ENCODE measurements around the gene SENP8. TPM values are rescaled to one million over a fixed set of nuclear protein-coding genes. Genes with fewer than 3 reads are reported as not detected.

SENP8 gene
- total RNA-seq, 4 donors from 2014 or later = 1.2 to 2.2 (median 1.9) TPM

DNA sequence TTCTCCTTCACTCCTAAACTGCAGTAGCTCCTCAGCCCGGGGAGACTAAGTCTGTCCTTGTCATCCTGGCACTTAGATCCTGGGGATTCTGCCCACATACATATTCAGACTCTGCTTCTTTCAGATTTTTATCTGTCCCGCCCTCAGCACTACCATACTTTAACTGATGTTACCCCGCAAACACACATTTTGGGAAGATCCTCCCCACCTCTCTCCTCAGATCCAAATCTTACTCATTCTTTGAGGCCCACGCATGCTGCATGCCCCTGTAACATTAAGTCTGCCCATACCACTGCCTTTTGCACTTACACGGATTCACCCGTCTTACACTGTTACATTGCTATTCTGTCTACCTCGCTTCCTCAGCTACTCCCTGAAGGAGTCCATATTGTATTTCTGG, 36.1 kb downstream of the SENP8 start:
- no peak for TF ChIP-seq EP300 (IDR thresholded peaks at IDR 0.05)
- no peak for TF ChIP-seq POLR2A (IDR thresholded peaks at IDR 0.05)
- TF ChIP-seq, protein P1, sequence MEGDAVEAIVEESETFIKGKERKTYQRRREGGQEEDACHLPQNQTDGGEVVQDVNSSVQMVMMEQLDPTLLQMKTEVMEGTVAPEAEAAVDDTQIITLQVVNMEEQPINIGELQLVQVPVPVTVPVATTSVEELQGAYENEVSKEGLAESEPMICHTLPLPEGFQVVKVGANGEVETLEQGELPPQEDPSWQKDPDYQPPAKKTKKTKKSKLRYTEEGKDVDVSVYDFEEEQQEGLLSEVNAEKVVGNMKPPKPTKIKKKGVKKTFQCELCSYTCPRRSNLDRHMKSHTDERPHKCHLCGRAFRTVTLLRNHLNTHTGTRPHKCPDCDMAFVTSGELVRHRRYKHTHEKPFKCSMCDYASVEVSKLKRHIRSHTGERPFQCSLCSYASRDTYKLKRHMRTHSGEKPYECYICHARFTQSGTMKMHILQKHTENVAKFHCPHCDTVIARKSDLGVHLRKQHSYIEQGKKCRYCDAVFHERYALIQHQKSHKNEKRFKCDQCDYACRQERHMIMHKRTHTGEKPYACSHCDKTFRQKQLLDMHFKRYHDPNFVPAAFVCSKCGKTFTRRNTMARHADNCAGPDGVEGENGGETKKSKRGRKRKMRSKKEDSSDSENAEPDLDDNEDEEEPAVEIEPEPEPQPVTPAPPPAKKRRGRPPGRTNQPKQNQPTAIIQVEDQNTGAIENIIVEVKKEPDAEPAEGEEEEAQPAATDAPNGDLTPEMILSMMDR (IDR thresholded peaks at IDR 0.05) = no peak
- Histone ChIP-seq H3K4me3 (no peak overlapping the region), H3K9me3 (no peaks in the 10 kb centered on the region), H3K4me1 (peaks cover 0 to 19% (median 0%) of the 10 kb centered on the region in 4 donors), H3K27me3 (no peaks in the 10 kb centered on the region), H3K27ac (peak overlapping the region in 1 of 4 donors; percentile 84), H3K36me3 (no peaks in the 10 kb centered on the region)
- WGBS, 2 donors = 95% methylated on average over 7 of the region's 7 CpGs
- no peak for DNase-seq (ENCODE audit: low spot score in 2 of 2)

DNA sequence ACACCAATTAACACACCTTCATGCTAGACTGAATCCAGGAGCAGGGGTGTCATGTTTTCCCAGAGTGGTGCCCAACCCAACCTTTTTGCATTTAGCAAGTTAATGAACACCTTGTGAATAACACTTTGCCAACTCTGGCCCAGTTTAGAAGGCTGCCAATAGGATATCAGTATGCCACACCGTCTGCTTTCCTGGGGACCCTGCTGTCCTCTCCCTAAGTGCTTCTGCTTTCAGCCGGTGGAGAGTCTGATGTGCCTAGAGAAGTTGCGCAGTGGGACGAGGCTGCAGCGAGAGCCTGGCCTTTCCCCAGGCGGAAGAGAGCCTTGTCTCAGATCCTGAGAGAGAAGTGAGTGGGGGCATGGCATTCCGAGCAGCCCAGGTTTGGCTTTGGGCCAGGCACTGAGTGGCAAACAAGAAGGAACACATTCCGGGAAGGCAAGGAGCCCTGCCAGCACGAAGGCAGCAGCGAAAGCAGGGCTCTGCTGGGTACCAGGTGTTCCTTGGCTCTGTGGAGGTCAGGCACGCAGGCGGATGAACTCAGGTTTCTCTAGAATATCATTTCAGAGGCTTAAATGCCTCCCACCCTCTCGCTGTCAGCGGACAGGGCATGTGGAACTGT, 36.9 kb downstream of the SENP8 start:
- H3K27ac ChIP-seq = peak overlapping the region; percentile 58 to 84 (median 69)
- WGBS, 2 donors = 22 to 39% methylated on average over 14 of the region's 14 CpGs
- H3K9me3 ChIP-seq = no peaks in the 10 kb centered on the region
- peak overlapping the region; percentile 18 to 56 (median 44) for H3K4me3 ChIP-seq
- no peaks in the 10 kb centered on the region for H3K27me3 ChIP-seq
- DNase-seq (ENCODE audit: low spot score in 2 of 2) = peak; percentile 27 to 32
- TF ChIP-seq EP300 (IDR thresholded peaks at IDR 0.05) = peak in 1 of 2 donors; percentile 72
- TF ChIP-seq, protein P1 (IDR thresholded peaks at IDR 0.05) = no peak
- peaks cover 0 to 19% (median 0%) of the 10 kb centered on the region in 4 donors for H3K4me1 ChIP-seq
- no peaks in the 10 kb centered on the region for H3K36me3 ChIP-seq

DNA sequence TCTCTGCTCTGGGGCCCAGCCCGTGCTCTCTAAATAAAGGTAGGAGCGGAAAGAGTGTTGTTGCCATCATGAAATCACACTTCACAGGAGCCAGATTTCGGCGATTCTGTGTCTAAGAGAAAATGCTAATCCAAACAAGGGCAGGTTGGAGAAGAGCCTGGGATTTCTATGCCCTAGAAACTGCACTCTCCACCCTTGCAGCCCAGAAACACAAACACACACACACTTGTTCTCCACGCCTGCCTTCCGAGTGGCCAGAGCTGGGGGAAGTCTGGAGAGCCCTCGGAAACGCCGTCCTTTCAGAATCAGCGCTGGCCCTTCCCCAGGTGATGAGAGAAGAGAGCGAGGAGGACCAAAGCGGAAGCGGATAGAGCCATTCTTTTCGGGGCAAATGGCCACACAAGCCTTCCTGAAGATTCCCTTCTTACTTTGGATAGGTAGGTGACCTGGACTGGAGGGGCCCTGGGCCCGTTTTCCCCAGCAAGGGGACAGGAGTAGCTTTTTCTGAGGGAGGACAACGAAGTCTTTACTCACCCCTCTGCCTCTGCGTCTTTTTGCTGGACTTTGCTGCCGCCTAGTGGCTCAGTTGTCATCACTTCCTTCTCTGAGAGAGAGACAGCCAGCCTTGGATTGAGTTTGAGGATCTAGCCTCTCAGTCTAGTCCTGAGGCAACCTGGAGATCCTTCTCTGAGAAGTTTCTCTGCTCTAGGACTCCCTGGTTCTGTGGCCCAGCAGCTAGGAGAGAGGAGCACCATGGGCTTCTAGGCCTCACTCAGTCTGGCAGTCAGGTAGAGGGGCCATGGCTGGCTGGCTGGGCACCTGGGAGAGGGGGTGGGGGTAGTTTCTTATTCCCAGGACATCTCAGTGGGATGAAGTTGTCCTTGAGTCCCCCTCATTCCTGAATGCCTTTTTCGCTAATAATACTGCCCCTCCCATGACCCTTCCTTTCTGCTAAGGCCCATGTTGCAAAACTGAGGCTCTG, 37.7 kb downstream of the SENP8 start:
- Histone ChIP-seq H3K4me3 (peak overlapping the region; percentile 18 to 56 (median 44)), H3K4me1 (peaks cover 0 to 23% (median 0%) of the 10 kb centered on the region in 4 donors), H3K27me3 (no peaks in the 10 kb centered on the region), H3K27ac (peak overlapping the region; percentile 58 to 84 (median 69)), H3K36me3 (no peaks in the 10 kb centered on the region), H3K9me3 (no peaks in the 10 kb centered on the region)
- TF ChIP-seq, protein P1 (IDR thresholded peaks at IDR 0.05) = peak; percentile 72 to 93 (median 80)
- TF ChIP-seq POLR2A (IDR thresholded peaks at IDR 0.05) = no peak
- TF ChIP-seq EP300 (IDR thresholded peaks at IDR 0.05) = peak in 1 of 2 donors; percentile 21
- 4% methylated on average over 14 to 19 of the region's 19 CpGs for WGBS, 2 donors
- peak; percentile 85 to 92 for DNase-seq (ENCODE audit: low spot score in 2 of 2)

DNA sequence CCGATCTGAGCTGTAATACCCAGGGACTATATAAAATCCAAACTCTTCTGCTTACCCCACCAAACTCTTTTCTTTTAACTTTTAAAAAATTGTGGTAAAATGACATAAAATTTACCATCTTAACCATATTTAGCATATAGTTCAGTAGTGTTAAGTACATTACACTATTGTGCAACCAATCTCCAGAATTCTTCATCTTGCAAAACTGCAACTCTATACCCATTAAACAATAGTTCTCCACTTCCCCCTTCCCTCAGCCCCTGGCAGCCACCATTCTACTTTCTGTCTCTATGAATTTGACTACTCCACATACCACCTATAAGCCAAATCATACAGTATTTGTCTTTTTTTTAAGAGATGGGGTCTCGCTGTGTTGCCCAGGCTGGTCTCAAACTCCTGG, 38.7 kb downstream of the SENP8 start:
- Histone ChIP-seq H3K4me3 (no peak overlapping the region), H3K4me1 (peaks cover 0 to 33% (median under 1%) of the 10 kb centered on the region in 4 donors), H3K27ac (no peak overlapping the region), H3K36me3 (no peaks in the 10 kb centered on the region), H3K27me3 (no peaks in the 10 kb centered on the region), H3K9me3 (no peaks in the 10 kb centered on the region)
- 87 to 90% methylated on average over 2 of the region's 2 CpGs for WGBS, 2 donors
- TF ChIP-seq, protein P1 (IDR thresholded peaks at IDR 0.05) = no peak
- TF ChIP-seq EP300 (IDR thresholded peaks at IDR 0.05) = no peak
- DNase-seq (ENCODE audit: low spot score in 2 of 2) = no peak

All from tibial nerve (tissue), 4 donors.